Activated naive CD4-positive, alpha-beta T cell treated with anti-CD3 and anti-CD28 coated beads for 36 hours (primary cell): Measurements from ENCODE around the gene SNX6. TPM values are rescaled to one million over a fixed set of nuclear protein-coding genes. Genes with fewer than 3 reads are reported as not detected.

Experiments
- CTCF ChIA-PET: fragments of 350-600 bp; sonication (Branson Sonifier 250); formaldehyde crosslinking; loops from one replicate; lab custom pipeline; 2021; ENCODE audit warnings: antibody characterized with exemption; lab: Charles Lee
- DNase-seq: peaks from one replicate; pipeline ENCODE4 v3.0.0-alpha.2; 2020
- H3K27ac Mint-ChIP-seq: one replicate; pipeline ENCODE4 v1.8.0; 2021; ENCODE audit warnings: mild to moderate bottlenecking, mixed read lengths
- H3K27me3 Mint-ChIP-seq: one replicate; pipeline ENCODE4 v1.8.0; 2021; ENCODE audit warnings: low read depth, mixed read lengths
- H3K36me3 Mint-ChIP-seq: one replicate; pipeline ENCODE4 v1.8.0; 2021; ENCODE audit warnings: low read depth, mixed read lengths
- H3K4me1 Mint-ChIP-seq: one replicate; pipeline ENCODE4 v1.8.0; 2021; ENCODE audit warnings: low read depth, mixed read lengths
- H3K4me3 Mint-ChIP-seq: one replicate; pipeline ENCODE4 v1.8.0; 2021; ENCODE audit warnings: mild to moderate bottlenecking, moderate library complexity, mixed read lengths
- H3K9me3 Mint-ChIP-seq: one replicate; pipeline ENCODE4 v1.8.0; 2021; ENCODE audit warnings: mixed read lengths
- intact Hi-C: fragments of 100-400 bp; cut with micrococcal nuclease; formaldehyde crosslinking; loops from one replicate; pipeline ENCODE4 v1.15.1; 2023
- total RNA-seq, 2 experiments: library from RNA; stranded (reverse); gene quantifications; one replicate each; pipeline ENCODE4 v1.2.3, GENCODE V29; 2021

The SNX6 gene
- 10 to 100 TPM; 73.9 to 74.3 TPM for total RNA-seq

- Mint-ChIP-seq H3K4me1 (peaks cover 20% of the 10 kb centered on the region), H3K9me3 (no peaks in the 10 kb centered on the region), H3K4me3 (peak within 1 kb of the TSS; percentile 93), H3K36me3 (peaks cover 9% of the 10 kb centered on the region), H3K27ac (peak within 1 kb of the TSS; percentile 89), H3K27me3 (no peaks in the 10 kb centered on the region)
- intact Hi-C loops, result loop anchor here (1.0 to 5.0 kb wide), 12 partner anchors 83 to 1687 kb away; partner anchors contain the start of genes BRMS1L, EAPP, FAM177A1 and NFKBIA
- CTCF ChIA-PET, result interaction anchor here (2.3 kb wide), 1 partner anchor 14 kb away, joined by 6 read pairs; no protein-coding TSS in a partner anchor
- peak; percentile 85 for DNase-seq
Observed at GRCh38 chr14:34629657-34630529, at the start of gene SNX6. Gene SNX6 (minus strand): TSS chr14:34630148. CDS start chr14:34630116, 32 bp downstream.

- CTCF ChIA-PET, result interaction anchor here (0.6 to 1.1 kb wide), 4 partner anchors 33 to 795 kb away, joined by 3 to 7 read pairs (median 4); no protein-coding TSS in a partner anchor
- no peak for DNase-seq
- Mint-ChIP-seq H3K9me3 (no peaks in the 10 kb centered on the region), H3K4me3 (no peak overlapping the region), H3K27ac (no peak overlapping the region), H3K27me3 (no peaks in the 10 kb centered on the region), H3K36me3 (no peaks in the 10 kb centered on the region), H3K4me1 (peaks cover 6% of the 10 kb centered on the region)
- intact Hi-C loops, result loop anchor here (10.0 kb wide), 2 partner anchors 366 to 546 kb away; partner anchors contain the start of gene FAM177A1
Observed at GRCh38 chr14:34678735-34679134, 48.8 kb upstream of the SNX6 start.

GRCh38 chr14:34678306-34678705 lies 48.4 kb upstream of the SNX6 start:
- Mint-ChIP-seq H3K27me3 (no peaks in the 10 kb centered on the region), H3K4me3 (no peak overlapping the region), H3K9me3 (no peaks in the 10 kb centered on the region), H3K4me1 (peaks cover 6% of the 10 kb centered on the region), H3K36me3 (no peaks in the 10 kb centered on the region), H3K27ac (no peak overlapping the region)
- CTCF ChIA-PET, result interaction anchor here (1.1 kb wide), 1 partner anchor 44 kb away, joined by 4 read pairs; no protein-coding TSS in a partner anchor
- intact Hi-C loops, result loop anchor here (10.0 kb wide), 2 partner anchors 366 to 546 kb away; partner anchors contain the start of gene FAM177A1
- no peak for DNase-seq

GRCh38 chr14:34676516-34677211 lies 46.7 kb upstream of the SNX6 start:
- Mint-ChIP-seq H3K4me3 (no peak overlapping the region), H3K36me3 (no peaks in the 10 kb centered on the region)
- CTCF ChIA-PET, result interaction anchor here (0.6 to 1.6 kb wide), 3 partner anchors 47 to 1278 kb away, joined by 3 to 9 read pairs (median 3); no protein-coding TSS in a partner anchor

GRCh38 chr14:34673702-34674101 lies 43.8 kb upstream of the SNX6 start:
- DNase-seq, result no peak
- CTCF ChIA-PET, result interaction anchor here (0.7 to 5.9 kb wide), 15 partner anchors 8 to 748 kb away, joined by 3 to 77 read pairs (median 5); partner anchors contain the start of gene CFL2
- no peaks in the 10 kb centered on the region for H3K9me3 Mint-ChIP-seq
- no peak overlapping the region for H3K27ac Mint-ChIP-seq
- H3K27me3 Mint-ChIP-seq, result no peaks in the 10 kb centered on the region
- no peaks in the 10 kb centered on the region for H3K36me3 Mint-ChIP-seq
- H3K4me1 Mint-ChIP-seq, result no peaks in the 10 kb centered on the region
- intact Hi-C loops, result loop anchor here (2.0 to 10.0 kb wide), 4 partner anchors 41 to 551 kb away; partner anchors contain the start of genes CFL2, FAM177A1 and SRP54
- no peak overlapping the region for H3K4me3 Mint-ChIP-seq

More at GRCh38 chr14:34676516-34677211, 46.7 kb upstream of the SNX6 start:
- H3K4me1 Mint-ChIP-seq, result no peaks in the 10 kb centered on the region
- intact Hi-C loops, result loop anchor here (10.0 kb wide), 2 partner anchors 368 to 548 kb away; partner anchors contain the start of gene FAM177A1
- no peaks in the 10 kb centered on the region for H3K9me3 Mint-ChIP-seq
- no peak for DNase-seq
- no peak overlapping the region for H3K27ac Mint-ChIP-seq
- H3K27me3 Mint-ChIP-seq, result no peaks in the 10 kb centered on the region

GRCh38 chr14:34671716-34672115 lies 41.8 kb upstream of the SNX6 start:
- no peaks in the 10 kb centered on the region for H3K4me1 Mint-ChIP-seq
- no peaks in the 10 kb centered on the region for H3K9me3 Mint-ChIP-seq
- CTCF ChIA-PET, result interaction anchor here (0.6 to 5.9 kb wide), 14 partner anchors 9 to 750 kb away, joined by 3 to 77 read pairs (median 6); no protein-coding TSS in a partner anchor
- no peaks in the 10 kb centered on the region for H3K36me3 Mint-ChIP-seq
- no peak for DNase-seq
- H3K4me3 Mint-ChIP-seq, result no peak overlapping the region
- no peaks in the 10 kb centered on the region for H3K27me3 Mint-ChIP-seq
- no peak overlapping the region for H3K27ac Mint-ChIP-seq
- intact Hi-C loops, result loop anchor here (1.0 to 10.0 kb wide), 7 partner anchors 43 to 742 kb away; partner anchors contain the start of genes CFL2, FAM177A1 and SRP54

GRCh38 chr14:34668111-34668510 lies 38.2 kb upstream of the SNX6 start:
- no peaks in the 10 kb centered on the region for H3K27me3 Mint-ChIP-seq
- peaks cover 3% of the 10 kb centered on the region for H3K9me3 Mint-ChIP-seq
- H3K27ac Mint-ChIP-seq, result no peak overlapping the region
- CTCF ChIA-PET, result no interaction called here
- no peak for DNase-seq
- no peak overlapping the region for H3K4me3 Mint-ChIP-seq
- intact Hi-C loops, result no loop called here
- peaks cover 12% of the 10 kb centered on the region for H3K4me1 Mint-ChIP-seq
- peaks cover 1% of the 10 kb centered on the region for H3K36me3 Mint-ChIP-seq

GRCh38 chr14:34667007-34667406 lies 37.1 kb upstream of the SNX6 start:
- no peak overlapping the region for H3K4me3 Mint-ChIP-seq
- peaks cover 6% of the 10 kb centered on the region for H3K9me3 Mint-ChIP-seq
- DNase-seq, result no peak
- no peaks in the 10 kb centered on the region for H3K27me3 Mint-ChIP-seq
- H3K36me3 Mint-ChIP-seq, result peaks cover 1% of the 10 kb centered on the region
- CTCF ChIA-PET, result interaction anchor here (0.6 to 1.8 kb wide), 2 partner anchors 20 to 56 kb away, joined by 6 to 7 read pairs; no protein-coding TSS in a partner anchor
- intact Hi-C loops, result no loop called here
- peaks cover 12% of the 10 kb centered on the region for H3K4me1 Mint-ChIP-seq
- no peak overlapping the region for H3K27ac Mint-ChIP-seq

GRCh38 chr14:34665785-34666435 lies 36.0 kb upstream of the SNX6 start:
- intact Hi-C loops, result no loop called here
- H3K9me3 Mint-ChIP-seq, result peaks cover 6% of the 10 kb centered on the region
- peak overlapping the region; percentile 50 for H3K27ac Mint-ChIP-seq
- CTCF ChIA-PET, result interaction anchor here (0.6 to 1.8 kb wide), 2 partner anchors 57 to 175 kb away, joined by 3 to 7 read pairs; no protein-coding TSS in a partner anchor
- DNase-seq, result peak; percentile 43
- H3K36me3 Mint-ChIP-seq, result peaks cover 1% of the 10 kb centered on the region
- no peak overlapping the region for H3K4me3 Mint-ChIP-seq
- no peaks in the 10 kb centered on the region for H3K27me3 Mint-ChIP-seq
- peaks cover 12% of the 10 kb centered on the region for H3K4me1 Mint-ChIP-seq

- peaks cover 12% of the 10 kb centered on the region for H3K4me1 Mint-ChIP-seq
- H3K9me3 Mint-ChIP-seq, result peaks cover 9% of the 10 kb centered on the region
- no peak for DNase-seq
- peaks cover 1% of the 10 kb centered on the region for H3K36me3 Mint-ChIP-seq
- intact Hi-C loops, result no loop called here
- H3K4me3 Mint-ChIP-seq, result no peak overlapping the region
- CTCF ChIA-PET, result interaction anchor here (1.2 kb wide), 1 partner anchor 9 kb away, joined by 4 read pairs; no protein-coding TSS in a partner anchor
- H3K27me3 Mint-ChIP-seq, result no peaks in the 10 kb centered on the region
- H3K27ac Mint-ChIP-seq, result no peak overlapping the region
Observed at GRCh38 chr14:34662561-34663088, 32.7 kb upstream of the SNX6 start.

GRCh38 chr14:34660796-34661195 lies 30.8 kb upstream of the SNX6 start:
- peaks cover 1% of the 10 kb centered on the region for H3K36me3 Mint-ChIP-seq
- CTCF ChIA-PET, result interaction anchor here (0.6 kb wide), 2 partner anchors 14 to 27 kb away, joined by 3 read pairs; no protein-coding TSS in a partner anchor
- DNase-seq, result no peak
- peaks cover 9% of the 10 kb centered on the region for H3K9me3 Mint-ChIP-seq
- no peak overlapping the region for H3K27ac Mint-ChIP-seq
- no peak overlapping the region for H3K4me3 Mint-ChIP-seq
- no peaks in the 10 kb centered on the region for H3K27me3 Mint-ChIP-seq
- intact Hi-C loops, result no loop called here
- H3K4me1 Mint-ChIP-seq, result peaks cover 5% of the 10 kb centered on the region
